ENCODE results near the gene RAB3D. TPM values are rescaled to one million over a fixed set of nuclear protein-coding genes. Genes with fewer than 3 reads are reported as not detected.
"Not testable (repeated sequence)": the region's sequence is repeated elsewhere in the genome, so short reads cannot be mapped to it uniquely, and the experiment has no call there.

RAB3D gene
- total RNA-seq, 6 experiments from 2014 or later = 2.7 to 4.5 (median 4.0) TPM

DNA sequence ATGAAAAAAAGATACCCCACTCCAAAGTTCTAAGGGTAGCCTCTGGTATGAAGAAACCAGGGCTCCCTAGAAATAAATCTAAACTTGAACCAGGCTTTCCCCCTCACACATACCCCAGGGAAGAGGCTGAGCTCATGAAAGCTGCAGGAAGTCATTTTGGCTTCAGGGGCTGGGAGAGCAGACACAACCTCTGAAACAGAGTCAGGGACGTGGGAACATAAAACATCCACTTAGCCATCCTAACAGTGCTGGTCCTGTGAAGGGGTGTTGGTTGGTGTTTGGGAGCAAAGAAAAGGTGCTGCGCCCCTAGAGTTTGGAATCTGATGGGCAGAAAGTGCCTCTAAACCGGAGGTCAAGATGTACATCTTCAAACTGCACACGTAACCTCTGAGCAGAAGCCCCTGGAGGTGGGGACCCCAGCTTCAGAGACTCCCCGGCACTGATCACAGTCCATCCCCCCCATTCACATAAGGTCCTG lies 15.8 kb downstream of the RAB3D start:
- ATAC-seq (peak in 1 of 4 donors; percentile 9), DNase-seq (no peak)
- WGBS (ENCODE audit: insufficient coverage, low coverage, low lambda C conversion rate, missing lambda C conversion rate) = 58% methylated on average over 2 of the region's 5 CpGs
- intact Hi-C loops (cut with DNase I) = no loop called here
- H3K36me3 ChIP-seq = peaks cover 0 to 4% (median 0%) of the 10 kb centered on the region in 4 donors
- H3K4me3 ChIP-seq = no peak overlapping the region
- no peaks in the 10 kb centered on the region for H3K9me3 ChIP-seq
- peaks cover 0 to 12% (median 5%) of the 10 kb centered on the region in 4 donors for H3K4me1 ChIP-seq
- H3K27ac ChIP-seq = peak overlapping the region in 2 of 3 donors; percentile 59 to 67
- H3K27me3 ChIP-seq = no peaks in the 10 kb centered on the region
- TF ChIP-seq POLR2A (IDR thresholded peaks at IDR 0.05) = peak; percentile 4
- TF ChIP-seq, protein P1, sequence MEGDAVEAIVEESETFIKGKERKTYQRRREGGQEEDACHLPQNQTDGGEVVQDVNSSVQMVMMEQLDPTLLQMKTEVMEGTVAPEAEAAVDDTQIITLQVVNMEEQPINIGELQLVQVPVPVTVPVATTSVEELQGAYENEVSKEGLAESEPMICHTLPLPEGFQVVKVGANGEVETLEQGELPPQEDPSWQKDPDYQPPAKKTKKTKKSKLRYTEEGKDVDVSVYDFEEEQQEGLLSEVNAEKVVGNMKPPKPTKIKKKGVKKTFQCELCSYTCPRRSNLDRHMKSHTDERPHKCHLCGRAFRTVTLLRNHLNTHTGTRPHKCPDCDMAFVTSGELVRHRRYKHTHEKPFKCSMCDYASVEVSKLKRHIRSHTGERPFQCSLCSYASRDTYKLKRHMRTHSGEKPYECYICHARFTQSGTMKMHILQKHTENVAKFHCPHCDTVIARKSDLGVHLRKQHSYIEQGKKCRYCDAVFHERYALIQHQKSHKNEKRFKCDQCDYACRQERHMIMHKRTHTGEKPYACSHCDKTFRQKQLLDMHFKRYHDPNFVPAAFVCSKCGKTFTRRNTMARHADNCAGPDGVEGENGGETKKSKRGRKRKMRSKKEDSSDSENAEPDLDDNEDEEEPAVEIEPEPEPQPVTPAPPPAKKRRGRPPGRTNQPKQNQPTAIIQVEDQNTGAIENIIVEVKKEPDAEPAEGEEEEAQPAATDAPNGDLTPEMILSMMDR (IDR thresholded peaks at IDR 0.05) = no peak

DNA sequence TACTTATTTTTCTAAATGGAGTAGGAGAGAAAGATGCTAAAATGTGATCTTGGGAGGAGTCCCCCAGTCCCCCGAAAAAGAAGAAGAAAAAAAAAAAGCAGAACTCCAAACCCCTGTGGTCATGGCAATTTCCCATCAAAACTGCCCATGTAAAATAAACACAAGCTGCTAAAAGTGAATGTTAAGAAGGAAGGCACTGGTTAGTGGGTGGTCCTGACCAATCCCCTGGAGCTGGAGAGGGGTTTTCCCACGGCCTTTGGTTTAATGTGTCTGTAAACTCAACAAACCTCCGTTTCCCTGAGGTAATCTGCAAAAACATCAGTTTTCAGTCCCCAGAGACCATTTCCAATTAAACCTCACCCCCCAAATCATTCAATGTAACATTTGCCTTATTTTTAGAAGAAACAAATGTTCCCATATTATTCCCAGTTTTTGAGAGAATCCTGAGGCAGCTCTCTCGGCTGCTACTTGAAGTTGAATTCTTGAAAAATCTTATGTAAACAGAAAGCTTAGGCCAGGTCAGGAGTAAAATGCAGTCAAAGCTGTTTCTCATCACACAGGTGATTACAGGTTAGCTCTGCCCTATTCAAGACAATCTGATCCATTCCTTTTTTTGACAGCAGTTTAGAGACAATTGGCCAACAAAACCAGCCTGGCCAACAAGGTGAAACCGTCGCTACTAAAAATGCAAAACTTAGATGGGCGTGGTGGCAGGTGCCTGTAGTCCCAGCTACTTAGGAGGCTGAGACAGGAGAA lies 17.0 kb downstream of the RAB3D start:
- Histone ChIP-seq H3K27me3 (no peaks in the 10 kb centered on the region), H3K4me3 (no peak overlapping the region), H3K4me1 (peaks cover 0 to 12% (median 5%) of the 10 kb centered on the region in 4 donors), H3K9me3 (no peaks in the 10 kb centered on the region), H3K36me3 (peaks cover 0 to 4% (median 0%) of the 10 kb centered on the region in 4 donors), H3K27ac (no peak overlapping the region)
- 63% methylated on average over 7 of the region's 7 CpGs for WGBS (ENCODE audit: insufficient coverage, low coverage, low lambda C conversion rate, missing lambda C conversion rate)
- DNase-seq (no peak), ATAC-seq (no peak)
- intact Hi-C loops (cut with DNase I) = no loop called here
- TF ChIP-seq, protein P1 (IDR thresholded peaks at IDR 0.05) = no peak
- TF ChIP-seq POLR2A (IDR thresholded peaks at IDR 0.05) = no peak

DNA sequence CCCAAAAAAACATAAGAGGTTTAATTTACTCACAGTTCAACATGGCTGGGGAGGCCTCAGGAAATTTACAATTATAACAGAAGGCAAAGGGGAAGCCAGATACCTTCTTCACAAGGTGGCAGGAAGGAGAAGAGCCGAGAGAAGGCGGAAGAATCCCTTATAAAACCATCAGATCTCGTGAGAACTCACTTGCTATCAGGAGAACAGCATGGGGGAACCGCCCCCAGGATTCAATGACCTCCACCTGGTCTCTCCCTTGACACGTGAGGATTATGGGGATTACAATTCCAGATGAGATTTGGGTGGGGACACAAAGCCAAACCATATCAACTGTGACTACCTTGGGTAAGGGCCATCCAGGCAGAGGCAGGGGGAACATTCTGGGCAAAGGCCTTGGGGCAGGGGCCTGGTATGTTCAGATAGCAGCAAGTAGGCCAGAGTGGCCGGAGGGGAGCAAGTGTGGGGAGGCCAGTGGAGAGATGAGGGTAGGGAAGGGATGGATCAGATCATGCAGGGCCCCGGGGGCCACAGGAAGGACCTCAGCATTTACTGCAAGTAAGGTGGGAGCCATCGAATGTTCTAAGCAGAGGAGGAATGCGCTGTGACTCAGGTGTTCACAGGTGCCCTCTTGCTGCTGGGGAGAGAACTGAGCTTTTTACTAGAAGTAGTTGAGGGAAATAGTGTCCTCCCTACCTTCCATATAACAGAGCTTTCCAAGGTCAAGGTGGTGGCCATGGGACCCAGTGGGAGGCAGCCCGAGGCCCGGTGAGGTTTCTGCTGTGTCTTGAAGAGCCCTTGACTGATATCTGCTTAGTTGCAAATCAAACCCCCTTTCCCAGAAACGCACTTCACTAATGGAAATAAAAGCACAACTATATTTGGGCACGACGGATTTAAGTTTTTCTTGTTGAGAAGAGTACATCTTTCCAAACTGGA lies 18.0 kb downstream of the RAB3D start:
- H3K4me1 ChIP-seq = peaks cover 0 to 12% (median 5%) of the 10 kb centered on the region in 4 donors
- WGBS (ENCODE audit: insufficient coverage, low coverage, low lambda C conversion rate, missing lambda C conversion rate) = 80% methylated on average over 10 of the region's 14 CpGs
- no peak for DNase-seq
- no peaks in the 10 kb centered on the region for H3K27me3 ChIP-seq
- TF ChIP-seq POLR2A (IDR thresholded peaks at IDR 0.05) = no peak
- TF ChIP-seq, protein P1 (IDR thresholded peaks at IDR 0.05) = no peak
- no peak overlapping the region for H3K4me3 ChIP-seq
- H3K9me3 ChIP-seq = no peaks in the 10 kb centered on the region
- no peak for ATAC-seq
- peak overlapping the region in 1 of 3 donors; percentile 11 for H3K27ac ChIP-seq
- H3K36me3 ChIP-seq = no peaks in the 10 kb centered on the region
- intact Hi-C loops (cut with DNase I) = no loop called here

DNA sequence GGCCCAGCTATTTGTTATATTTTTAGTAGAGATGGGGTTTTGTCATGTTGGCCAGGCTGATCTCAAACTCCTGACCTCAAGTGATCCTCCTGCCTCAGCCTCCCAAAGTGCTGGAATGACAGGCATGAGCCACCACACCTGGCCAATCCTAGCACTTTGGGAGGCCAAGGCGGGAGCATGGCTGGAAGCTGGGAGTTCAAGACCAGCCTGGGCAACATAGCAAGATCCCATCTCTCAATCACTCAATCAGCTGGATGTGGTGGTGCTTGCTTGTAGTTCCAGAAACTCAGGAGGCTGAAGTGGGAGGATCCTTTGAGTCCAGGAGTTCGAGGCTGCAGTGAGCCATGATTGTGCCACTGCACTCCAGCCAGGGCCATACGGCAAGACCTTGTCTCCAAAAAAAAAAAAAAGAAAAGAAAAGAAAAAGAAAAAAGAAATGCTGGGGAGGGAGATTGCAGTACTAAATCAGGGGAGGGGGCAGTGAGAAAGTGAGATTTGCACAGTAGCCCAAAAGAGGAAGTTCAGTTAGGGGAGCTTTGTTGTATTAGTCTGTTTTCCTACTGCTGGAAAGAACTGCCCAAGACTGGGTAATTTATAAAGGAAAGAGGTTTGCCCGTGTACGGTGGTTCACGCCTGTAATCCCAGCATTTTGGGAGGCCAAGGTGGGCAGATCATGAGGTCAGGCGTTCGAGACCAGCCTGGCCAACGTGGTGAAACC lies 19.0 kb downstream of the RAB3D start:
- intact Hi-C loops (cut with DNase I); H3K27me3 ChIP-seq; DNase-seq; ATAC-seq; H3K9me3 ChIP-seq; H3K36me3 ChIP-seq; H3K4me3 ChIP-seq: not testable (repeated sequence)
- WGBS (ENCODE audit: insufficient coverage, low coverage, low lambda C conversion rate, missing lambda C conversion rate) = 62% methylated on average over 9 of the region's 9 CpGs
- peaks cover 0 to 12% (median 5%) of the 10 kb centered on the region in 4 donors for H3K4me1 ChIP-seq
- H3K27ac ChIP-seq = peak overlapping the region in 1 of 3 donors; percentile 11

Data from right lobe of liver (tissue), 6 donors.